Measurements from ENCODE around the gene SPIC.
A peak's percentile ranks its signal among the peaks of the same experiment; 100 is the strongest.

The SPIC gene

DNA sequence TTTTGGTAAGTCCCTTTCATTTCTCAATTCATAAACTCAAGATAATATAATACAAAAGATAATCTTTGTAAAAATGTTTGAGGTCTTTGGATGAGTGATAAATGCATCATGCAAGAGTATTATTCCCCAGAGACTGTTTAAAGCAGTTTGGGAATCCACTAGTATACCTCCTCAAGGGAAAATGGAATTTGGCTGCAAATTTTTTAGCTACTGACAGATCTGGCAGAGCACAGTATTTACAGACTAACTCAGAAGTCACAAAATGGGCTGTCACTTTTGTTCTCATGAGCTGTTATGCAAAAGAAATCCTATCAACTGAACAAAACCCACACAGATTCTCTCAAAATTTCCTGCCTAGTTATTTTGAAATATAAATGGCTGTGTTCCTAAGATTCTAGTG is 9.9 kb downstream of the SPIC start:
- no peak overlapping the region for H3K4me3 ChIP-seq (replicated peaks; ENCODE audit: low read depth, low read length)
- TF ChIP-seq, protein P1, sequence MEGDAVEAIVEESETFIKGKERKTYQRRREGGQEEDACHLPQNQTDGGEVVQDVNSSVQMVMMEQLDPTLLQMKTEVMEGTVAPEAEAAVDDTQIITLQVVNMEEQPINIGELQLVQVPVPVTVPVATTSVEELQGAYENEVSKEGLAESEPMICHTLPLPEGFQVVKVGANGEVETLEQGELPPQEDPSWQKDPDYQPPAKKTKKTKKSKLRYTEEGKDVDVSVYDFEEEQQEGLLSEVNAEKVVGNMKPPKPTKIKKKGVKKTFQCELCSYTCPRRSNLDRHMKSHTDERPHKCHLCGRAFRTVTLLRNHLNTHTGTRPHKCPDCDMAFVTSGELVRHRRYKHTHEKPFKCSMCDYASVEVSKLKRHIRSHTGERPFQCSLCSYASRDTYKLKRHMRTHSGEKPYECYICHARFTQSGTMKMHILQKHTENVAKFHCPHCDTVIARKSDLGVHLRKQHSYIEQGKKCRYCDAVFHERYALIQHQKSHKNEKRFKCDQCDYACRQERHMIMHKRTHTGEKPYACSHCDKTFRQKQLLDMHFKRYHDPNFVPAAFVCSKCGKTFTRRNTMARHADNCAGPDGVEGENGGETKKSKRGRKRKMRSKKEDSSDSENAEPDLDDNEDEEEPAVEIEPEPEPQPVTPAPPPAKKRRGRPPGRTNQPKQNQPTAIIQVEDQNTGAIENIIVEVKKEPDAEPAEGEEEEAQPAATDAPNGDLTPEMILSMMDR (IDR thresholded peaks at IDR 0.05; ENCODE audit: low read length, missing control alignments), result no peak
- DNase-seq (ENCODE audit: low read depth), result peak; percentile 1

DNA sequence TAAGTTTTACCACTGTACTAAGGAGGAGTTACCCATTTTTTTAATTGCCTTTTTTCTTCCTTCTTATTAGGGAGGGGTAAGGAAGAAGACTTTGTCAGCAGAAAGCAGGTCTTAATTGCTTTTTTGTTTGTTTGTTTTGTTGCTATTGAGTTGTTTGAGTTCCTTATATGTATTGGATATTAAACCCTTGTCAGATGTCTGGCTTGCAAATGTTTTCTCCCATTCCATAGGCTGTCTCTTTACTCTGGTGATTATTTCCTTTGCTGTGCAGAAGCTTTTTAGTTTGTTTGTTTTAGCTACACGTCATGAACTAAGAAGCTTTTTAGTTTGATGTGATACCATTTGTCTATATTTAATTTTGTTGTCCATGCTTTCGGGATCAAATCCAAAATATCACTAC is 13.3 kb downstream of the SPIC start:
- no peak for DNase-seq (ENCODE audit: low read depth)
- H3K4me3 ChIP-seq (replicated peaks; ENCODE audit: low read depth, low read length), result no peak overlapping the region
- TF ChIP-seq, protein P1 (IDR thresholded peaks at IDR 0.05; ENCODE audit: low read length, missing control alignments), result no peak

DNA sequence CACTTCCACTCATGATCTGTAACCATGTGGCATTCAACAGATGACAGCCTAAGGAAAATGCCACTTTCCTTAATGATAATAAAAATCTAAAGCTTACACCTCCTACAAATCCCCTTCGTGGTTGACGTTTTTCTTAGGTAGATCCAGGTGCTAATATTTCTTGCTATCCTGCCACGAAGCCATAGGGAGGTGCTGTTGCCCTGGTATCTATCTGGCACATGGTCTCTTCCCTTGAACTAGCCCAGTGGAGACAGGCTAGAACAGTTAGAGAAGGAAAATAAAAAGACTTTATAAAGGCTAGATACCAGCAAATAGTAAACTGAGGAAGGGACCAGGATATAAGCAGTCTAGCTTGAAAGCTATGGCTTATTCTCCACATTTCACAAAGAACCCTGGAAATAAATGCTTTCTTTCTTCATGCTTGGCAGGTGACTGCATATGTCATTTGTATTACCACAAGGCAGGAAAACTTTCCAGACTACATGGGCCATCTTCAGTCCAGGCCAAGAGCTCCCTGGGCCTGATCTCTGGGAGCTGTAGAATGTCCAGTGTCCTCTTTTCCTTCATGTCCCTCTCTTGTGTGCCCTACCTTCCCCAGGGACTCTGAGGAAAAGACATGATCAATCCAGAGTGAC is 15.3 kb downstream of the SPIC start:
- TF ChIP-seq, protein P1 (IDR thresholded peaks at IDR 0.05; ENCODE audit: low read length, missing control alignments), result no peak
- H3K4me3 ChIP-seq (replicated peaks; ENCODE audit: low read depth, low read length), result no peak overlapping the region
- DNase-seq (ENCODE audit: low read depth), result peak; percentile 2

DNA sequence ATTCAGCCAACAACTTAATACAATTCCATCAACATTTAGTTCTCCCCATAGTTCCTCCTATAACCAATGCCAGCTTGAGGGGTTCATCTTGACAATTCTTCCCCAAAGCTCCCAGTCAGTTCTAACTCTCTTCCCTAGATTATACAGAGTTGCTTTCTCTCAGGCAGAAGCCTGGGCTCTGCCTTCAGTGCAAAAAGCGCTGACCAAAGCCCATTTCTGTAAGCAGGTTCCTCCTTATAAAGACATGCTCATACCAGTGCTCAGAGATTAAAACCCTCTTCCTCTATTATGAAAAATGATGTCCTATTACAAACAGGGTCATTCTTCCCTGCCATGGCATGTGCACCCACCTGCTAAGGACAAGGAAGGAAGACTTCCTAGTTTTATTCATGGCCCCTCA is 16.2 kb downstream of the SPIC start:
- no peak overlapping the region for H3K4me3 ChIP-seq (replicated peaks; ENCODE audit: low read depth, low read length)
- no peak for DNase-seq (ENCODE audit: low read depth)
- TF ChIP-seq, protein P1 (IDR thresholded peaks at IDR 0.05; ENCODE audit: low read length, missing control alignments), result no peak

DNA sequence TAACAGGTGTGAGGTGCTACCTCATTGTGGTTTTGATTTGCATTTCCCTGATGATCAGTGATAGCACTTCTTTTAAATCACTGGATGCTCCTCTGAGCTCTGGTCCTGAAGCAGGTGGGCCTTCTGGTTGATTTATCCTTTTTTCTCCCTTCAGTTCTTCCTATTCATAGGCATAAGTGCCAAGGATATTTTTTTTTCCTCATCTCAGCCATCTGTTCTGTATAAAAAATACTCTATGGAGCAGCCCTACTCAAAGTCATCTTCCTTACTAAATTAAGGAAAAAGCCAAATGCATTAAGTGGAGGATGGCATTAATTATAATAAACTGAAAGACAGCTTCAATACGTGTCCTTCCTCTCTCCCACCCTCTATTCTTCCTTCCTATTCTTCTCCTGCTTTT is 18.4 kb downstream of the SPIC start:
- no peak overlapping the region for H3K4me3 ChIP-seq (replicated peaks; ENCODE audit: low read depth, low read length)
- TF ChIP-seq, protein P1 (IDR thresholded peaks at IDR 0.05; ENCODE audit: low read length, missing control alignments), result no peak
- no peak for DNase-seq (ENCODE audit: low read depth)

DNA sequence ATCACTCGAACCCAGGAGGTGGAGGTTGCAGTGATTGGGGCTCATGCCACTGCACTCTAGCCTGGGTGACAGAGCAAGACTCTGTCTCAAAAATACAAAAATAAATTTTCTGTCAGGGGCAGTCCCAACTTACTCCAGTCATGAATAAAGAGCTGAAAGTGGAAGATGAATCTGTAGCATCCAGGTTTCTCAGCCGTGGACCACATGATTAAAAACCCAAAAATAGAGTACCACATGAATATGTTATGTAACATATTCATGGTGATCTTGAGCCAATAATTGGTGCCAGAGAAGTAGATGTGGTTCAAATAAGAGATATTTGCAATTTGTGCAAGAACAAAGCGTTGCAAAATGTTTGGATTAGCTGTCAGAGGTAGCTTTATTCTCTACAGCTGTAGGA is 23.1 kb downstream of the SPIC start:
- no peak for DNase-seq (ENCODE audit: low read depth)
- H3K4me3 ChIP-seq (replicated peaks; ENCODE audit: low read depth, low read length), result no peak overlapping the region
- TF ChIP-seq, protein P1 (IDR thresholded peaks at IDR 0.05; ENCODE audit: low read length, missing control alignments), result no peak

DNA sequence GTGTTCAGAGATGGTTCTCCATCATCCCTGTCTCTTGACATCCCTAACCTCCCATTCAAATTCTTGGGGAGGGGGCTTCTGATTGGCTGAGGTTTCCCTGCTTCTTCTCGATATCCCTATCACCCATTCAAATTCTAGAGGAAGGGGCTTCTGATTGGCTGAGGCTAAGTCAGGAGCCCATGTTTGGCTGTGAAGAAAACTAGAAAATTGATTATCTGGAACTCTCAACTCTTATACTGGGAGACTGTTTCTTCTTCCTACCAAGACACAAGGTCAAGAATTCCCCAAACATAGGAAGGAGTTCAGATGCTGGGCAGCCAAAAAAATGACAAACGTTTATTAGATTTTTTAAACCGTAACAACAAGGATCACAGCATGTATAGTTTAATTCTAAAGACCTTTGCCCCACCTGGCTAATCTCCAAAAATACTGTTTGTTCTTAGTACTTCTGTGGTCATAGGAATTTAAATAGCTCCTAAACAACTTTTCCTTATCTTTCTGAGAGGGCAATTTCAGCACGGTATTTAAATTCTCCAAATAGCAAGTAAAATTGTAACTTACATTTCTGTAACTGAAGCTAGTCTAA is 26.4 kb downstream of the SPIC start:
- DNase-seq (ENCODE audit: low read depth), result peak; percentile 10
- H3K4me3 ChIP-seq (replicated peaks; ENCODE audit: low read depth, low read length), result no peak overlapping the region
- TF ChIP-seq, protein P1 (IDR thresholded peaks at IDR 0.05; ENCODE audit: low read length, missing control alignments), result no peak
